SK-N-MC (cell line): ENCODE measurements around the gene PREP.

Source experiments
- EZH2 ChIP-seq: fragments of 200-600 bp; sonication (generic); IDR thresholded peaks from one replicate; pipeline ENCODE4 v1.6.1; 2017; ENCODE audit warnings: antibody characterized with exemption
- FOXP2 ChIP-seq: optimal IDR thresholded peaks from 2 replicates; pipeline ENCODE3; 2011; ENCODE audit warnings: mild to moderate bottlenecking, moderate library complexity; ENCODE audit not compliant: insufficient read depth; ENCODE audit errors: extremely low read length, control extremely low read depth
- POLR2AphosphoS5 ChIP-seq: IDR thresholded peaks from 2 replicates; pipeline ENCODE4 v1.6.1; 2012; ENCODE audit warnings: mild to moderate bottlenecking, low read depth, low read length, borderline replicate concordance

DNA sequence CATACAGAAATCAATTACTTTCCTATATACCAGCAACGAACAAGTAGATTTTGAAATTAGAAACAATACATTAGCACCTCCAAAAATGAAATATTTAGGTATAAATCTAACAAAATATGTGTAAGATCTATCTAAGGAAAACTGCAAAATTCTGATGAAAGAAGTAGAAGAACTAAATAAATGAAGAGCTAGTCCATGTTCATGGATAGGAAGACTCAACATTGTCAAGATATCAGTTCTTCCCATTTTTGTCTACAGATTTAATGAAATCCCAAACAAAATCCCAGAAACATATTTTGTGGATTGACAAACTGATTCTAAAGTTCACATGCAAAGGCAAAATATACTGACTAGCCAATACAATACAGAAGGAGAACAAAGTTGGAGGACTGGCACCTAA, 33.7 kb downstream of the PREP start:
- TF ChIP-seq POLR2AphosphoS5 (no peak), EZH2 (no peak), FOXP2 (no peak)
